ENCODE data around the gene BICD1.

Gene BICD1

GRCh38 chr12:32360956-32361355 lies 254.3 kb downstream of the BICD1 start:
- DNase-seq: no peak

GRCh38 chr12:32362892-32363291 lies 256.2 kb downstream of the BICD1 start:
- DNase-seq: no peak

- peak; percentile 53 for DNase-seq
These were observed 258.9 kb downstream of the BICD1 start for GRCh38 chr12:32365473-32366064.

- no peak for DNase-seq
These were observed 260.1 kb downstream of the BICD1 start for GRCh38 chr12:32366714-32367113.

- no peak for DNase-seq
These were observed 260.7 kb downstream of the BICD1 start for GRCh38 chr12:32367381-32367780.

- no peak for DNase-seq
These were observed 262.6 kb downstream of the BICD1 start for GRCh38 chr12:32369202-32369601.

- DNase-seq: no peak
These were observed 270.9 kb downstream of the BICD1 start for GRCh38 chr12:32377344-32378055.

- no peak for DNase-seq
These were observed 272.6 kb downstream of the BICD1 start for GRCh38 chr12:32379213-32379612.

- no peak for DNase-seq
These were observed 273.0 kb downstream of the BICD1 start for GRCh38 chr12:32379667-32380066.

GRCh38 chr12:32382226-32382625 lies 275.6 kb downstream of the BICD1 start:
- no peak for DNase-seq

- no peak for DNase-seq
These were observed 284.0 kb downstream of the BICD1 start for GRCh38 chr12:32390572-32391219.

GRCh38 chr12:32395026-32395425 lies 288.4 kb downstream of the BICD1 start:
- peak; percentile 32 for DNase-seq

GRCh38 chr12:32397696-32398095 lies 291.0 kb downstream of the BICD1 start:
- DNase-seq: peak; percentile 34

- DNase-seq: no peak
These were observed 291.5 kb downstream of the BICD1 start for GRCh38 chr12:32398181-32398580.

GRCh38 chr12:32398816-32399369 lies 292.2 kb downstream of the BICD1 start:
- no peak for DNase-seq

GRCh38 chr12:32399370-32400113 lies 292.9 kb downstream of the BICD1 start, which contains the start of gene FGD4:
TSS of gene FGD4 (plus strand) at chr12:32399558.
- DNase-seq: peak; percentile 93

GRCh38 chr12:32400114-32400672 lies 293.5 kb downstream of the BICD1 start:
- DNase-seq: no peak

GRCh38 chr12:32400866-32401265 lies 294.2 kb downstream of the BICD1 start:
- DNase-seq: no peak

GRCh38 chr12:32402170-32402569 lies 295.5 kb downstream of the BICD1 start:
- DNase-seq: no peak

GRCh38 chr12:32402946-32403345 lies 296.3 kb downstream of the BICD1 start:
- DNase-seq: no peak

- DNase-seq: no peak
These were observed 301.1 kb downstream of the BICD1 start for GRCh38 chr12:32407795-32408194.

GRCh38 chr12:32413412-32413811 lies 306.8 kb downstream of the BICD1 start:
- no peak for DNase-seq

GRCh38 chr12:32418221-32418620 lies 311.6 kb downstream of the BICD1 start:
- no peak for DNase-seq

Measured in COR-L47 (cell line).